ENCODE measurements around the gene ZNF316.
"Not testable (repeated sequence)": the region's sequence is repeated elsewhere in the genome, so short reads cannot be mapped to it uniquely, and the experiment has no call there.

Gene ZNF316

DNA sequence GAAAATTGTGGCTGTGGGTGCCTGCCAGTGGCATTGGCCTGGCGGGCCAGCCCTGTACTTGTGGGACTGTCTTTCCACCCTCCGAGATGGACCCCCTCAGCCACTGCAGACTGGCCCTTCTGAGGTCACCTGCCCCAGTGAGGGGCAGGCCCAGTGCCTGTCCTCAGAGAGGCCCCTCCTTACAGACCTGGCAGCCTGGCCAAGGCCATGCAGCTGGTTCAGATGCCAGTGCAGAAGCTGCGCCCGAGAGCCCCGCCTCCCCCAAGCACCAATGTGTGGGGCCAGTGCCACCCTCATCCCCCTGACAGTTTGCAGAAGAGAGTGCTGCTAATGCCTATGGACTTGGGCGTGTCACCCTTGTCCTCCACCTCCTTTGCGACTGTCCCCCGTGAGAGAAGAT is 10.0 kb downstream of the ZNF316 start:
- no peak for DNase-seq

DNA sequence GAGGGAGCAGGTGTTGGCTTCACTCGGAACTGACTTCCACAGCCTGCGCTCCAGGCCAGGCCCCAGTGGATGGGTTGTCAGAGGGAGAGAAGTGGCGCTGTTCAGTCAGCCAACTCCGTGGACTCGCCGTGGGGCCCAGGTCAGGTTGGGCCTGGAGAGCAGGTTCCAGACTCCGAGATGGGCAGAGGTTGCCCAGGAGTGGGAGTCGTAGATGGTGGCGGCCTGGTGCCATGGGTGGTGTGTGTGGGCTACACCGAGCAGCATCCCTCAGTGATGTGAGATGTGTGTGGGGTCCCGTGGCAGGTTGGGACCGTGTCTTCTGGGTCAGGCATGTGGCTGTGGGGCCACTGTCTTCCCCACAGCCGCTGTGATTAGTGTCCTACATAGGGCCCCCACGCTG is 10.4 kb downstream of the ZNF316 start:
- no peak for DNase-seq

DNA sequence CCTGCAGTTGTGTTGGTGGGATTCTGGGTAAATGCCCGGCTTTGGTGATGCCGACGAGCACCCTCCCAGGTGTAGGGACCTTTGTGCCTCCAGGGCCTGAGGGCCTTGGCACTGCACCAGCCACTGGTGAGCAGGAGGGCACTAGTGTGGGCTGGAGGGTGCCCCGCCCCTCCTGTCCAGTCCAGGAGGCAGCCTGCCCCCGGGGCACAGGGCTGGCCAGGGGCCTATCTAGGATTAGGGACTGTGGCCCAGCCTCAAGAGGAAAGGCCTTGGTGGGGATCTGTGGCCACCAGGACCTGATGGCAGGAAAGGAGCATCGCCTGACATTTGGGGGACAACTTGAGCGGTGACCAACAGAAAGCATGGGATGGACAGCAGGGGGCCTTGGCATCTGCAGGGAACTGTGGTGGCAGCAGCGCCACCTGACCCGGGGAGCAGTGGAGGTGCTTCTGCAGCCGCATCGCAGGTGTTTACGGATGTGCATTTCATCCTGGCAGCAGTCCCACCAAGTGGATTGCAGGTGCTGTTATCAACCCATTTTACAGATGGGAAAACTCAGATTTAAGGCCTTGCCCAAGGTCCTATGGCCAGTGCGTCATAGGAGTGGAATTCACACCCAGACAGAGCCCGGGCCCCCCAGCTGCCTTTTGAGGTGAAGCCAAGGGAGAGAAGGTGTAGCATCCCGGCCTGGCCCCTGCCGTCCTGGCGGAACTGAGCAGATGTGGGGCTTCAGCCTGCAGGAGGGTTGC is 11.1 kb downstream of the ZNF316 start:
- DNase-seq, result no peak

DNA sequence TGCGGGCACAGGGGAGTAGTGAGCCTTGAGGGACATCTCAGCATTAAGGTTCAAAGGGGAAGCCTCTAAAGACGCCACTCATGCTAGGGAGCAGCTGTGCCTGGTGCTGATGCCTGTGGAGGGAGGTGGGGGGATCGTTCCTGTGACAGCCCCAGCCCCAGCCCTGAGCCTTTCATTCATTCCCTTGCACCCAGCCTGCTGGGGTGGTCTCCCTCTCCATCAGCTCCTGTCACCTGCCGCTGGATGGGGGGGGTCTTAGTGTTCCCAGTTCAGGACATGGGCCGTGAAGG is 11.6 kb downstream of the ZNF316 start:
- no peak for DNase-seq

DNA sequence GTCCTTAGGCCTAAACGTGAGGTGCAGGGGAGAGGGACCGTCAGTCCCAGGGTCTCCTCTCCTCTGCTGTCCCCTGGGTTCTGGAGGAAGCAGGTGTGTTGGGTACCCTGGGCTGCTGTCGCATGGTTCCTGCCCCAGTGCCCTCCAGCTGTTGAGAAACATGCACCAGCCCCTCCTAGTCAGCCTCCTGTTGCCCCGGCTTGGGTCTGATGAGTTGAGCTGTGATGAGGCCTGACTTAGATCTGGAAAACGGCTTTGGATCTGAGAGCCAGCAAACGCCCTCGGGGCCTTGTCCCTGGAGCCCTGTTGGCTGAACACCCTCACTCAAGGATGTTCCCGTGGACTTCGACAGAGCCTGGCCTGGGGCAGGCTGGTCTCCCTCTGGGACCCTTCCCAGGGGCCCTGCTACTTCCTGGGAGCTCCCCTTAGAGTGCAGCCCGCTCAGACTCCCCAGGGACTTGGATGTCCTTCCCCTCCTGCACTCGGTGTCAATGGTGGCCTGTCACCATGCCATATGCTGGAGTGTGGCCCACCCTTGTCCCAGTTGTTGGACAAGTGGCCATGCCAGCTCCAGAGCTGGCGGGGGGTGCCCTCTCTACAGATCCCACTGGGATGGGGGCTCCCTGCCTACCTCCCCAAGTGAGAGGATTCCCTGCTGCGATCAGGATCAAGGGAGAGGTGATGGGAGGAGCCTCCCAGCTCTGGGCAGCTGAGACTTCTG is 12.3 kb downstream of the ZNF316 start:
- DNase-seq, result no peak

DNA sequence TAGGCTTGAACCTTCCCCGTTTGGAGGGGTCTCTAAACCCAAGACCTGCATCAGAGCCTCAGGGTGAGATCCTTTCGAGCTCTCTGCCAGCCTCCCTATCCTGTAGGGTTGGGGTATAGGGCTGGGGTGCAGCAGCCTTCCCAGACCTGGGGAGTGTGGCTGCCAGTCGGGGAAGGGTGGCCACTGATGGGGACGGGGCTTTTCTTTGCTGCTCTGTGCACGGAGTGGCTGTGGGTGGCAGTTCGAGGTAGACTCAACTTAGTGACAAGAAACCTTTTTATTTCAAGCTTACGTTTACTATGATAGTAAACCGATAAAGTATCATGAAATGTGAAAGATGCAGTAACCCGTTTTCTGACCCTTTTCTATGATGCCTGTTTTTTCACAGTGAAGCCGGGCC is 13.0 kb downstream of the ZNF316 start:
- DNase-seq, result no peak

DNA sequence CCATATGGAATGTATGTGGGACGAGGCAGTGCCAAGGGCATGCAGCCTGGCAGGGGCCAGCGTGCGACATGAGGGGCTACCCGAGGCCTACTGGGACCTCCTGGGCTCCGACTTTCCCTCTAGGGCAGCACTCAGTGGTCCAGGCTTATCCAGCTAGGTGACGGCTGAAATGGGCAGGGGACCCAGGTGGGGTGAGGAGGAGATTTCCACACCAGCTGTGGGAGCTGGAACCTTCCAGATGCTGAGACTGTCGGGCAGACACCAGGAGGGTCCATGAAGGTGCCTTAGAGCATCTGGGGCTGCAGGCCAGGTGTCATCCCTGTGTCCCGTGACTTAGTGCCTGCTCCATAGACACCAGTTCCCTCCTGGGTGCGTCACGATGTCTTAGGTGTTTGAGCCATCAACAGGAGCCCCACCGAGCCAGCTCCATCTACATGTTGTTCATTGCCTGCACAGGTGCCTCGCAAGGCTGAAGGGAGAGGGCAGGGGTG is 13.4 kb downstream of the ZNF316 start:
- DNase-seq, result no peak

DNA sequence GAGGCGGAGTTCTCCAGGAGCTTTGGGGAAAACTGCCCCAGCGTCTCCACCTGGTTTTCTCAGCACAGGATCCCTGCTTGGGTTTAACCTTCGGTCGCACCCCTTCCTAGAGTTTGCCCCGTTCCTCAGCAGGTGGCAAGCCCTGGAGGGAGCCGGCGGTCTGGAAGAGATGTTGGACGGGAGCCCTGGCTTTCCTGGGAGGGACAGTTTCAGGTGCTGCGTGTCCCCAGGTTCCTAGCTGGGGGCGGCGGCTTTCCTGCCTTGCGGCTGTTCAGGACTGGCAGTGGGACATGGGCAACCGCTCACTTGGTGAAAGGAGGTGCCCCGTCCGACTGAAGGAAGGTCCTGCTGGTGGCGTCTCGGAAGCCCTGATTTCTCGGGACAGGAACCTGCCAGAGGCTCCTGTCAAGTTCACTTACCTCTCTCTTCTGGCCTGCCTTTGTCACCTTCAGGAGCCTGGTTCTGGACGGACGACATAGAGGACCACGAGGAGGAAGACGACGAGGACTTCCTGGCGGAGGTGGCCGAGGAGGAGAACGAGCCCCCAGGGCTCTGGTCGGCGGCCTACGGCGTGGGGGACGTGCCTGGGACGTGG is 14.8 kb downstream of the ZNF316 start:
- DNase-seq, result no peak

DNA sequence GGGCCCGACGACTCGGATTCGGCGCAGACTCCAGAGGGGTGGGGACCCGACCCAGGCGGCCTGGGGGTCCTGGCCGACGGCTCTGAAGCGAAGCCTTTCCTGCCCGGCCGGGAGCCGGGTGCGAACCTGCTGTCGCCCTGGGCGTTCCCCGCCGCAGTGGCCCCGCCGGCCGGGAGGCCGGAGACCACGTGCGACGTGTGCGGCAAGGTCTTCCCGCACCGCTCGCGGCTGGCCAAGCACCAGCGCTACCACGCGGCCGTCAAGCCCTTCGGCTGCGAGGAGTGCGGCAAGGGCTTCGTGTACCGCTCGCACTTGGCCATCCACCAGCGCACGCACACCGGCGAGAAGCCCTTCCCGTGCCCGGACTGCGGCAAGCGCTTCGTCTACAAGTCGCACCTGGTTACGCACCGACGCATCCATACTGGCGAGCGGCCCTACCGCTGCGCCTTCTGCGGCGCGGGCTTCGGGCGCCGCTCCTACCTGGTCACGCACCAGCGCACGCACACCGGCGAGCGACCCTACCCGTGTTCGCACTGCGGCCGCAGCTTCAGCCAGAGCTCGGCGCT is 15.4 kb downstream of the ZNF316 start:
- no peak for DNase-seq

DNA sequence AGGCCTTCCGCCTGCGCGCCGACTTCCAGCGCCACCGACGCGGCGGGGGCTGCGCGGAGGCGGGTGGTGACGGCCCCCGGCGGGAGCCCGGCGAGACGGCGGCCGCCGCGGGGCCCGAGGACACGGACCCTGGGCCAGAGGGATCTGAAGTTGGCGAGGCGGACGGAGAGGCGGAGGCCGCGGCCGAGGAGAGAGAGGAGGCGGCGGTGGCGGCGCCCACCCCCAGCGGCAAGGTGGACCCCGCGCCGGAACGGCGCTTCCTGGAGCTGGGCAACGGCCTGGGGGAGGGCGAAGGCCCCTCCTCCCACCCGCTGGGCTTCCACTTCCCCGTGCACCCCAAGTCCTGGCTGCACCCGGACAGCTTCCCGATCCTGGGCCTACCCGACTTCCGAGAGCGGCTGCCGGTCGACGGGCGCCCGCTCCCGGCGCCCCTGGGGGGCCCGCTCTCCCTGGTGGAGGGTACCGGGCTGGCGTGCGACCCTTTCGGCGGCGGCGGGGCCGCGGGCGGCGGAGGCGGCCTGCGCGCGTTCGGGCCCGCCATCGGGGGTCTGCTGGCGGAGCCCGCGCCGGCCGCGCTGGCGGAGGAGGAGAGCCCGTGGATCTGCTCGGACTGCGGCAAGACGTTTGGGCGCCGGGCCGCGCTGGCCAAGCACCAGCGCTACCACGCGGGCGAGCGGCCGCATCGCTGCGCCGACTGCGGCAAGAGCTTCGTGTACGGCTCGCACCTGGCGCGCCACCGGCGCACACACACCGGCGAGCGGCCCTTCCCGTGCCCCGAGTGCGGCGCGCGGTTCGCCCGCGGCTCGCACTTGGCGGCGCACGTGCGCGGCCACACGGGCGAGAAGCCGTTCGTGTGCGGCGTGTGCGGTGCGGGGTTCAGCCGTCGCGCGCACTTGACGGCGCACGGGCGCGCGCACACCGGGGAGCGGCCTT is 16.2 kb downstream of the ZNF316 start:
- DNase-seq, result no peak

DNA sequence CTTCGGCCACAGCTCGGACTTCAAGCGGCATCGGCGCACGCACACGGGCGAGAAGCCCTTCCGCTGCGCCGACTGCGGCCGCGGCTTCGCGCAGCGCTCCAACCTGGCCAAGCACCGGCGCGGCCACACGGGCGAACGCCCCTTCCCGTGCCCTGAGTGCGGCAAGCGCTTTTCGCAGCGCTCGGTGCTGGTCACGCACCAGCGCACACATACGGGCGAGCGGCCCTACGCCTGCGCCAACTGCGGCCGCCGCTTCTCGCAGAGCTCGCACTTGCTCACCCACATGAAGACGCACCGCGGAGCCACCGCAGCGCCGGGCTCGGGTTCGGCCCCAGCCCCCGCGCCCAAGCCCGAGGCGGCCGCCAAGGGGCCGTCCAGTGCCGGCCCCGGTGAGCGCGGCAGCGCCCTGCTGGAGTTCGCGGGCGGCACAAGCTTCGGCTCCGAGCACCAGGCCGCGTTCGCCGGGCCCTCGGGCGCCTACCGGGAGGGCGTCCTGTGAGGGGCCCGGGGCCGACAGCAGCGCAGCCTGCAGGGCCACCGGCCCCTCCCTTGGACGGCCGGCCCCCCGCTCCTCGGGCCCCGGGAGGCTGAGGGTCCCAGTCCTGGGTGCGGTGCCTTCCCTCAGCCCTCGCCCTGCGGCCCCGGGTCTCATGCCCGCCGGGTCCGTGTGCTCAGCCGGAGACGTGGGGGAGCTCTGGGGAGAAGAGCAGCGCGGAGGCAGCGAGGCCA is 17.2 kb downstream of the ZNF316 start:
- no peak for DNase-seq

DNA sequence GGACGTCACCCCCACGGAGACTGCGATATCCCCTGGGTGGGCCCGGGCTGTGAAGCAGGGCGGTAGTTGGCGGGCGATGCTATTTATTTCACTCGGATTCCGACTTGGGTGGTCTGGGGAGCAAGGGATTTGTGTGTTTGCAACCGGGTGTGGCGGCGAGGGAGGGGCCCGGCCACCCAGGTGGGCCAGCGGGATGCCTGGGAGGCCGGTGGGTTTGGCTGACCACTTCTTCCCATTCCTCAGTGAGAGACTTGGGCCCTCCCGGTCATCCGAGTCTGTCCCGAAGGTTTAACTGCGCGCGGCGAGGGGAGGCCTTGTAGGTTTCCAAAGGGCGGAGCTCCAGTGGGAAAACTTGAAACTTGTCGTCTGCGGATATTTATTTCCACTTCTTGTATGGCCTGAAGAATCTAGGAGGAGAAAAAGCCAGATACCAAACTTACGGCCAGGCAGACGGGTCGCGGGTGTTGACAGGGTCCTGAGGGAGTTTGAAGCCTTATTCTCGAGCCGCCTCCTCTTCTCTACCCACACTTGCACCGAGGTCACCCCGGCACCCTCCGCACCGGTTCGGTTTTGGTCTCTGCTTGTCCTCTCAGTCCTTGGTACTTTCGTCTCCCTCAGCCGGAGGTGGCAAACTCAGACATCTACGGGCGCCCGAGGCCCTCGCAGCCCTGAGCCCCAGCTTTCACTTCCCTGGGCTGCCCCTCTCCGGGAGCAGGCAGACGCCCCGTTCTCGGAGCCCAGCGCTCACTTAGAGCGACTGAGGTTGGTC is 17.9 kb downstream of the ZNF316 start:
- DNase-seq, result no peak

DNA sequence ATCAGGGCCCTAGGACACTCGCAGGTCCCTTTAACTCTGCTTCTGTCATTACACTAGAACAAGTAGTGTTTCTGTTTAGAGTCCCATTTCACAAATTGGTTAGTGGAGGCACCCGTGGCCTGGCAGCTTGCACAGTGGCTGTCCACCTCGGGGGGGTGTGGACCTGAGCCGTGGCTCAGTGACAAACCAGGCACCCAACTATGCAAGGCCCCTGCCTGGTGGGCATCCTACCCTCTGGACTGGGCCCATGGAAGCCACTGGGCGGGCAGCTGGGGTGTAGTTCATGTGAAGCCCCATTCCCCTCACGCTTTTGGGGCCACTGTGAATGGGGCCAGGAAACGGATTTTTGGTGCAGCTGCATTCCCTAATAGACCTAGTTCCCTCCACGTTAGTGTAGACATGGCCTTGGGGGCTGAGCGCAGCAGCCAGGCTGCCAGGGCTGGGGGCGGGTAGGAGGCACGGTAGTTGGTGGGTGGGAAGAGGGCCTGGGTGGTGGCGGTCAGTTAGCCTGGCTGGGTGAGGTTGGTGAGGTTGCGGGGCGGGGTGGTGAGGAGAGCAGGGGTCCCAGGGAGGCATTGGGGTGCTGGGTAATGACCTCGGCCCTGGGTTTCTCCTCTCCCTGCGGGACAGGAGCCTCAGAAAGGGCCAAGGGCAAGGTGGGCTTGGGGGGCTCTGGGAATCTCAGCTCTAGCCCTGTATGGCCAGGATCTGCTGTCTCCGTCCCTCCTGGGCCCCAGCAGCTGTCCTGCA is 18.7 kb downstream of the ZNF316 start:
- no peak for DNase-seq

DNA sequence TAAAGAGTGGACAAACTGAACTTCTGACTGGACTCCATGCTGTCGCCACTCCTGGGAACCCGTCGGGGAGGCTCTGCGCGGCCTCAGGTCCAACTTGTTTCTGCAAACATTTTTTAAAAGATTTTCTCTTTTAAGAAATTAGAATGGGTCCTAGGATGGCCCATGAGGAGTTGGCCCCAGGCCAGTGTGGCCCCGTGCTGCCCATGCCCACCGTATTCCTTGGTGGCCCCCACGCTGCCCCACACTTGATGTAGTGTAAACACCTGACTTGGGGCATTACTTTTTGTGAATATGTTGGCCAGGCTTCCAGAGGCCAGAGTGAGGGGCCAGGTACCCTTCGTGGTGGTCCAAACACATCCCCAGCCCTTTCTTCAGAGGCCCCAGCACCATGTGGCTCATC is 19.3 kb downstream of the ZNF316 start:
- no peak for DNase-seq

DNA sequence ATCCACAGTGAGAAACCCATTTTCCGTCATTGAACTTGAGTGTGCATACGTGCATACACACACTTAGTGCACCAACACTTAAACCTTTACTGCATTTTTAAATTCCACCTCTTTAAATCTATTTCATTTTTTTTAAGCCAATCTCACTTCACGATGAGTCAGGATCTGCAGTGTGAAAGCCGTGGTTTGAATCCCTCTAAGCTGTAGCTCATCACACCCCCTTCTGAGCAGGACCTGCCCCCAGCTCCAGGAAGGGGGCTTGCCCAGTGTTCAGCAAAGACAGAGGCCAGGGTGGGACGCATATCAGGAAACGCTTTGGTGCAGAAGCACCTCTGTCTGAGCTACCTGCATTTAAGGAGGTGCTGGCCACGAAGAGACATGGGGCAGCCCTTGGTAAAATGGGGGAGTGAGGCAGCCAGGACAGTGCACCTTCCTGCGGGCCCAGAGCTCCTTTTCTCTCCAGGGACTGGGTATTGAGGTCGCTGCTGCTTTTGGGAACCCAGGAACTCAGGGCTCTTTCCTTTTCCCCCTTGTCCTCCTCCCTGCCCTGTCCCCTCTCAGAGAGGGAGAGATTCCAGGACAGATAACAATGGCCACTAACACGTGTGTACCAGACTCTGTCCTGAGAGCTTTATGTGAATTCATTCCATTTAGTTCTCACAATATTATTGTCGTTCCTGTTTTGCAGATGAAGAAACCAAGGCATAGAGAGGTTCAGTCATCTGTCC is 21.7 kb downstream of the ZNF316 start:
- no peak for DNase-seq

DNA sequence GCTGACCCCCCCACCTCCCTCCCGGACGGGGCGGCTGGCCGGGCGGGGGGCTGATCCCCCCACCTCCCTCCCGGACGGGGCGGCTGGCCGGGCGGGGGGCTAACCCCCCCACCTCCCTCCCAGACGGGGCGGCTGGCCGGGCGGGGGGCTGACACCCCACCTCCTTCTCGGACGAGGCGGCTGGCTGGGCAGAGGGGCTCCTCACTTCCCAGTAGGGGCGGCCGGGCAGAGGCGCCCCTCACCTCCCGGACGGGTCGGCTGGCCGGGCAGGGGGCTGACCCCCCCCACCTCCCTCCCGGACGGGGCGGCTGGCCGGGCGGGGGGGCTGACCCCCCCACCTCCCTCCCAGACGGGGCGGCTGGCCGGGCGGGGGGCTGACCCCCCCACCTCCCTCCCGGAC is 33.7 kb downstream of the ZNF316 start:
- DNase-seq, result not testable (repeated sequence)

DNA sequence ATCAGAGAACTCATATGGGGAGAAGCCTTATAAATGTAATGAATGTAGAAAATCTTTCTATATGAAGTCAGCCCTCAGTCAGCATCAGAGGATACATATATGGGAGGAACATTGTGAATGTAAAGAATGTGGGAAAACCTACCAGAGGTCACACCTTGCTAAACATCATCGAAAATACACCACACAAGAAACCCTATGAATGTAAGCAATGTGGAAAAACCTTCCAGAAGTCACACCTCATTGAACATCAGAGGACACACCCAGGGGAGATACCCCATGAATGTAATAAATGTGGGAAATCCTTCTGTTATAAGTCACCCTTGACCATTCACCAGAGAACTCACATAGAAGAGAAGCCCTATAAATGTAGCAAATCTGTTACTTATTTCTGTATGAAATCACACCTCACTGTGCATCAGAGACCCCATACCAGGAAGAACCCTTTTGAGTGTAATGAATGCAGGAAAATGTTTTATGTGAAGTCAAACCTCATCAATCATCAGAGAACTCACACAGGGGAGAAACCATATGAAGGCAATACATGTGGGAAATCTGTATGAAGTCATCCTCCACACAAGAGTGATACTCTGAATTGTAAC is 38.8 kb downstream of the ZNF316 start:
- DNase-seq, result no peak

DNA sequence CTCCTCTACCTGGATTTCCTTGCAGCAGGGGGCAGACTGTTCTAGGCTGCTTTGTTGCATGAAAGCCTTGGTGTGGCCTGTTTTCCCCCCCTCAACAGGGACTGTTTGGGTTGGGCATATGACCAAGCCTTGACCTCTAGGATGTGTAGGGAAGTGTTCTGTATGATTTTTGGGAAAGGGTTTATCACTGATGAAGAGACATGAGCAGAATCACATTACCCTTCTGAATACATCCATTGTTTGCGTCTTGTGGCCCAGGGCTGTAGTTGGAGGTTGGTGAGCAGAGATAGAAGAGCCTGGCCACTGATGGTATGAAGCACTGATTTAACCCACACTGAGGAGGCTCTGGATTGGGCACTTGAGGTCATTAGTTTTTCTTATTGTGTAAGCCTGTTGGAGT is 43.0 kb downstream of the ZNF316 start:
- DNase-seq, result no peak

DNA sequence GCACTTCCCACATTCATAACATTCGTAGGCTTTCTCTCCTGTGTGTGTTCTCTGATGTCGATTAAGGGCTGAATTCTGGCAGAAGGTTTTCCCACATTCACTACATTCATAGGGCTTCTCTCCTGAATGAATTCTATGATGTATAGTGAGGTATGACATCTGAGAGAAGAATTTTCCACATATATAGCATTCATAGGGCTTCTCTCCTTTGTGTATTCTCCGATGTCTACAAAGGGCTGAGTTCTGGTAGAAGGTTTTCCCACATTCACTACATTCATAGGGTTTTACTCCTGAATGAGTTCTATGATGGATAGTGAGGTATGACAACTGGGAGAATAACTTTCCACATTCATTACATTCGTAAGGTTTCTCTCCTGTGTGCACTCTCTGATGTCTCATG is 54.0 kb downstream of the ZNF316 start:
- no peak for DNase-seq
